ENCODE measurements around the gene FOXO6. TPM values are rescaled to one million over a fixed set of nuclear protein-coding genes. Genes with fewer than 3 reads are reported as not detected.

The FOXO6 gene
- total and polyA plus RNA-seq, 10 of the 15 experiments (the other 5 are each of a cell fraction or from before 2014, with no cell fraction given) = 0.37 TPM; not detected in 9

GRCh38 chr1:41380195-41380594, 19.0 kb downstream of the FOXO6 start:
- no peak overlapping the region for H3K27ac ChIP-seq (ENCODE audit: control insufficient read depth, insufficient read depth)
- in situ Hi-C loops (cut with MboI) = no loop called here
- H3K27me3 ChIP-seq (replicated peaks in 1 of 2; ENCODE audit: control insufficient read depth in 2 of 2, insufficient read depth in 2 of 2, low read length in 1 of 2) = peaks cover 13 to 29% of the 10 kb centered on the region in 2 experiments
- DNase-seq (ENCODE audit: low read depth, low spot score) (no peak), ATAC-seq (no peak), FAIRE-seq (no peak)
- TF ChIP-seq ATF7 (IDR thresholded peaks at IDR 0.05; ENCODE audit: low read depth) = no peak
- no peaks in the 10 kb centered on the region for H3K4me1 ChIP-seq (ENCODE audit: control insufficient read depth, insufficient read depth, low read length)
- no peak overlapping the region for H2AFZ ChIP-seq (ENCODE audit: control insufficient read depth, low read depth, low read length)
- H3K79me2 ChIP-seq (ENCODE audit: control insufficient read depth, insufficient read depth, low read length) = no peaks in the 10 kb centered on the region
- H3K4me2 ChIP-seq (ENCODE audit: control insufficient read depth, insufficient read depth) = no peak overlapping the region
- SMC1A ChIA-PET (ENCODE audit: uncharacterized antibody, unreplicated experiment) = interaction anchor here (1.7 to 1.9 kb wide), 2 partner anchors 35 to 58 kb away, joined by 5 to 6 read pairs; no protein-coding TSS in a partner anchor
- CTCF ChIA-PET = interaction anchor here (0.8 kb wide), 1 partner anchor 130 kb away, joined by 3 read pairs; no protein-coding TSS in a partner anchor
- no peaks in the 10 kb centered on the region for H3K9me3 ChIP-seq (replicated peaks; ENCODE audit: control insufficient read depth, insufficient read depth, low read length)
- H4K20me1 ChIP-seq (ENCODE audit: control insufficient read depth, insufficient read depth) = no peaks in the 10 kb centered on the region
- WGBS (ENCODE audit: insufficient coverage, insufficient replicate concordance, low lambda C conversion rate, missing lambda C conversion rate) = 55% methylated on average over 2 of the region's 2 CpGs
- H3K9ac ChIP-seq (ENCODE audit: control insufficient read depth, insufficient read depth, low read length) = no peak overlapping the region
- no peak overlapping the region for H3K4me3 ChIP-seq
- intact Hi-C loops (cut with micrococcal nuclease; ENCODE audit: unreplicated experiment) = no loop called here
- POLR2A ChIA-PET = interaction anchor here (0.8 to 1.5 kb wide), 2 partner anchors 9 to 11 kb away, joined by 3 to 4 read pairs; no protein-coding TSS in a partner anchor
- H3K36me3 ChIP-seq (ENCODE audit: control insufficient read depth in 2 of 2, insufficient read depth in 2 of 2, low read length in 1 of 2) = no peaks in the 10 kb centered on the region
- RAD21 ChIA-PET (ENCODE audit: unreplicated experiment) = no interaction called here
- no TSS peak for BruUV-seq (replicated peaks)

GRCh38 chr1:41380979-41381691, 19.9 kb downstream of the FOXO6 start:
- intact Hi-C loops (cut with micrococcal nuclease; ENCODE audit: unreplicated experiment) (no loop called here), in situ Hi-C loops (cut with MboI) (no loop called here)
- DNase-seq (ENCODE audit: low read depth, low spot score) (no peak), FAIRE-seq (no peak), ATAC-seq (no peak)
- Histone ChIP-seq H3K4me2 (ENCODE audit: control insufficient read depth, insufficient read depth) (peak overlapping the region; percentile 60; the same call in 1 of the 2 replicates), H3K4me1 (ENCODE audit: control insufficient read depth, insufficient read depth, low read length) (no peaks in the 10 kb centered on the region), H3K9me3 (replicated peaks; ENCODE audit: control insufficient read depth, insufficient read depth, low read length) (no peaks in the 10 kb centered on the region), H3K36me3 (ENCODE audit: control insufficient read depth in 2 of 2, insufficient read depth in 2 of 2, low read length in 1 of 2) (no peaks in the 10 kb centered on the region), H2AFZ (ENCODE audit: control insufficient read depth, low read depth, low read length) (no peak overlapping the region), H3K27me3 (replicated peaks in 1 of 2; ENCODE audit: control insufficient read depth in 2 of 2, insufficient read depth in 2 of 2, low read length in 1 of 2) (peaks cover 22 to 33% of the 10 kb centered on the region in 2 experiments), H4K20me1 (ENCODE audit: control insufficient read depth, insufficient read depth) (no peaks in the 10 kb centered on the region), H3K79me2 (ENCODE audit: control insufficient read depth, insufficient read depth, low read length) (no peaks in the 10 kb centered on the region), H3K4me3 (no peak overlapping the region), H3K27ac (ENCODE audit: control insufficient read depth, insufficient read depth) (no peak overlapping the region), H3K9ac (ENCODE audit: control insufficient read depth, insufficient read depth, low read length) (no peak overlapping the region)
- CTCF ChIA-PET = no interaction called here
- POLR2A ChIA-PET = no interaction called here
- BruUV-seq (replicated peaks) = no TSS peak
- WGBS (ENCODE audit: insufficient coverage, insufficient replicate concordance, low lambda C conversion rate, missing lambda C conversion rate) = 12% methylated on average over 26 of the region's 29 CpGs
- TF ChIP-seq ZBTB4 (CRISPR knock-in tag; IDR thresholded peaks at IDR 0.05) (no peak), STAT3 (IDR thresholded peaks at IDR 0.05; ENCODE audit: low read depth, low read length) (no peak), TCF12 (IDR thresholded peaks at IDR 0.05; ENCODE audit: low read depth, low read length) (no peak), MTA2 (IDR thresholded peaks at IDR 0.05; ENCODE audit: low read depth) (0 out of 2 replicates have a peak, but pooled peaks have one; percentile 12), NFXL1 (IDR thresholded peaks at IDR 0.05; ENCODE audit: borderline replicate concordance) (no peak), PAX8 (IDR thresholded peaks at IDR 0.05) (no peak), IKZF1 (conservative IDR thresholded peaks at IDR 0.05) (no peak), SMAD1 (IDR thresholded peaks at IDR 0.05; ENCODE audit: low read depth, partially characterized antibody) (peak; percentile 54), NR2F1 (conservative IDR thresholded peaks at IDR 0.05) (no peak), POU2F2 (IDR thresholded peaks at IDR 0.05; ENCODE audit: borderline replicate concordance, low read depth, low read length) (no peak)
- SMC1A ChIA-PET (ENCODE audit: uncharacterized antibody, unreplicated experiment) = interaction anchor here (0.9 kb wide), 1 partner anchor 53 kb away, joined by 4 read pairs; no protein-coding TSS in a partner anchor
- RAD21 ChIA-PET (ENCODE audit: unreplicated experiment) = no interaction called here
